ENCODE results near the gene RNF144A.

Gene RNF144A

DNA sequence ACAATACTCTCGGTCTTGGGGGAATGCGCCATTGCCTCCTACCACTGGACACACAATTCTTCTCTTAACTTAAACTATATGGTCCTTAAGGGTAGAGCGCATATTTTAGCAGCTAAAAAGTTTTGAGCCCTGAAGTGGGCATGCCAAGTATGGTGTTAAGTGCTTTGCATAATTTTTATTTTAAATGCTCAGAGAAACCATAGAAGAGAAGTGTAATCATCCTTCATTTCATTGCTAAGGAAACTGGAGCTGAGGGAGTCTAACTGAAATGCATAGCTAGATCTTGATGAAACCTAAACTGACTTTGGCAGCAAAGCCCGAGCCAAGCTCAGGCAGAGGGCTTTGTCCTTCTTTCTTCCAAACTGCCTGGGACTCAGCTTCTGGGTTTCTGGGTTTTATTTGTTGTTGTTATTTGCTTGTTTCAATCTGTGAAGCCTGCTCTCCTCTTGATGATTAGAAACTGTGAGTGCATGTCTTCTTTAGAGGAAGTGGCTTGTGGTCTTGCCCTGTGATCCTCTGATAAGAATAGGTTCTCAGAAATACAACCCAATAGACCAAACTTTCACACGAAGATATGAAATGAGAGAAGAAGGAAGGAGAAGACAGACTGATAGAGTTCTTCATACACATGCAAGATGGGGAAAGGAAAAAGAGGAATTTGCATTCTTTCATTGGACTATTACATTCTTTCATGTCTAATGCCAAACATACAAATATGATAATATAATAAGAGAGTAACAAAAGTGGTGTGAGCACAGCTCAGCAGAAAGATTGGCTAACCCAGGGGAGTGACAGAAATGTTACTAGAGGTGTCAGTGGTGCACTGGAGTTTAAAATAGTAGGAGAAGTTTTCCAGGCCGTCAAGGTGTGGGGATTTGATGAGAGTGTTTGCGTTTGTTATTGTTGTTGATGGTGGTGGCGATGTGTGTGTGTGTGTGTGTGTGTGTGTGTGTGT, 7.5 kb upstream of the RNF144A start:
- no peak for DNase-seq

DNA sequence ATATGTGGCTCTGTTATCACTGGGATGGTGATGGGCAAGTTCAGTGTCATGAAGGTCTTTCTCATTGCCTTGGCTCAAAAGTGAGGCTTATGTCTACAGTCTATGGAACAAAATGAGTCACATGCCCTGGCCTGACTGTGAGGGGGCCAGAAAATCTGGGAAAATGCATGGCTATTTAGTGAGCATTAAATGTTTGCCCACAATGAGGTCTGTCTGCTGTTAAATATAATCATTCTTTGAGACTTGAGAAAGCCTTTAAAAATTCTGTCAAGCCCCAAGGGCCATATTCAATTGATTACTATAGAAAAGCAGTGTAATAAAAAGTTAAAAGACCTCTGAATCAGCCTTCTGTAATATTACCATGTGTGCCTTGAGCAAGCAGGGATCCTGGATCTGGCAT, 5.5 kb upstream of the RNF144A start:
- no peak for DNase-seq

DNA sequence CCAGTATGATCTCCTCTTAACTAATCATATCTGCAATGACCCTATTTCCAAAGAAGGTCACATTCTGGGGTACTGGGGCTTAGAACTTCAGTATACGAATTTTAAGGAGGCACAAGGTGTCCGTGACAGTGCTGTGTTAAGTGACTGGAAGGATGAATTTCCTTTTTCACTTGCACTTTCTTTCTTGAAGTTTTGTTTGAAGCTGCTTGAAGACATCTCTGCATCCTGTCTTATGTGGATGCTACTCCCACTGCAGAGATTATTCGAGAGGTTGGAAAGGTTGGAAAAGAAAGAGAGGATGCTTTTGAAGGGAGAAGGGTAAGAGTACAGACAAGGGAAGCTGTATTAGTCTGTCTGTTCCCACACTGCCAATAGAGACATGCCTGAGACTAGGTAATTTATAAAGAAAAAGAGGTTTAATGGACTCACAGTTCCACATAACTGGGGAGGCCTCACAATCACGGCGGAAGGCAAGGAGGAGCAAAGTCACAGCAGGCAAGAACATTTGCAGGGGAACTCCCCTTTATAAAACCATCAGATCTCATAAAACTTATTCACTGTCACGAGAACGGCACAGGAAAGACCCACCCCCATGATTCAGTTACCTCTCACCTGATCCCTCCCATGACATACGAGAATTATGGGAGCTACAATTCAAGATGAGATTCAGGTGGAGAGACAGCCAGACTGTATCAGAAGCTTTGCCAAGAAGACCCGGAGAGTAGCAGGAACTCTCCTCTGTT, 3.6 kb upstream of the RNF144A start:
- DNase-seq, result no peak

DNA sequence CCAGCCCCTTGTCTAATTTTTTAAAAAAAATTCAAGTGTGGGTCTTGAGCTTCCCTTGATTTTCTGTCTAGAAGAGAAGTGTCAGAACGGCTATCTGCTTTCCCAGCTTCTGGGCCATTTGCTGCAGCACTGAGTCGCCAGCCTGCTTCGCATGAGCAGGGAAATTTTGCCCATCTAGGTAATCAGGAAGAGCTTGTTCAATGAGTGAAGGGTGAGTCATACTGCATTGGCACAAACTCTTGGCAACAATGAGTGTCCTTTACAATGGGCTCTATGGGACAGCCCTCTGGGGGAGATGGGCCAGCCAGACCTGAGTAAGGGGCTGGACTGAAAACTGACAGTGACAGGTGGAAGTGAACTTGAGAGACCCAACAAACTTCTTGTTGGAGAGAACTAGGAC, 2.4 kb upstream of the RNF144A start:
- DNase-seq, result no peak

DNA sequence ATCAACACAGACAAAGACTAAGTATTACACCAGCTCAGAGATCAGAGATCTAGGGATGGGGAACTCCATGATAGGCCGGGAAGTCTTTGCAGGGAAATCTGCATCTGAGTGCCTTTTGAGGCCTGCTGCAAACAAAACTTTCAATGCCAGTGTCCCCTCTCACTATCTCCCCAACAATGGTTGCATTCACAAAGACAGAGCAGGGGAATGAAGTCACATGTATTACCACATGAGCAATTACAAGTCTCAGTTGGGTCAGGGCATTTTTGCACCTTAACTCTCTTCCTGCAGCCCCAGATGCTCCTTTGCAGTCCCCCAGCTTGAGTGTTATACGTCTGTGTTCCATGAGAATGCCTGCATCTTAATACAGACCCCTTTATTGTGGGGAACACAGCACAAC, 1.8 kb upstream of the RNF144A start:
- no peak for DNase-seq

DNA sequence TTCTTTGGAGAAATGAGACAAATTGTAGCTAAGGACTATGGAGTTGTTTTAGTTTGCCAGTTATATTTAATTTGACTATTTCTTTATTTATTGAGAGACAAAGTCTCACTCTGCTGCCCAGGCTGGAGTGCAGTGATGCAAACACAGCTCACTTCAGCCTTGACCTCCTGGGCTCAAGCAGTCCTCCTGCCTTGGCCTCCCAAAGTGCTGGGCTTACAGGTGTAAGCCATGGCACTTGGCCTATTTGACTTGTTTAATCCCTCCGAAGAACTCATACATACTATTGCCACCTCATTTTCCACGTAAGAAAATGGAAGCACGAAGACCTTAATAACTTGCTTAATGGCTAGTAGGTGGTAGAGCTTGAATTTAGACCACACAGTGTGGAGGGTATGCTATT, 988 bp upstream of the RNF144A start:
- no peak for DNase-seq

DNA sequence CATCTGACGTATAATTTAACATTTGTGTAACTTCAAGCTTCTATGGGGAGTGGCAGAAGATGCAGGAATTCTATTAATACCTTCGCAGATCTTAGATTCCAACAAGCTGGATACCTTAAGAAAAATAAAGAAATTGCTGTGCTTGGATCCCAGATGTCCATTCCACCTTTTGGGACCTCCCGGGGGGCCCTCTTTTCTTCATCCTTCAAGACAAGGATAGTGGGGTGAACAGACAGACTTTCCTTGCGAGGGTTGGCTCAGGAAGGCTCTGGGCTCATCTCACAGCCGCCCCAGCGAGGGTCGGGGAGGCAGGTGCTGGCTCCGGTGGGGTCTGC, 509 bp upstream of the RNF144A start:
- no peak for DNase-seq

DNA sequence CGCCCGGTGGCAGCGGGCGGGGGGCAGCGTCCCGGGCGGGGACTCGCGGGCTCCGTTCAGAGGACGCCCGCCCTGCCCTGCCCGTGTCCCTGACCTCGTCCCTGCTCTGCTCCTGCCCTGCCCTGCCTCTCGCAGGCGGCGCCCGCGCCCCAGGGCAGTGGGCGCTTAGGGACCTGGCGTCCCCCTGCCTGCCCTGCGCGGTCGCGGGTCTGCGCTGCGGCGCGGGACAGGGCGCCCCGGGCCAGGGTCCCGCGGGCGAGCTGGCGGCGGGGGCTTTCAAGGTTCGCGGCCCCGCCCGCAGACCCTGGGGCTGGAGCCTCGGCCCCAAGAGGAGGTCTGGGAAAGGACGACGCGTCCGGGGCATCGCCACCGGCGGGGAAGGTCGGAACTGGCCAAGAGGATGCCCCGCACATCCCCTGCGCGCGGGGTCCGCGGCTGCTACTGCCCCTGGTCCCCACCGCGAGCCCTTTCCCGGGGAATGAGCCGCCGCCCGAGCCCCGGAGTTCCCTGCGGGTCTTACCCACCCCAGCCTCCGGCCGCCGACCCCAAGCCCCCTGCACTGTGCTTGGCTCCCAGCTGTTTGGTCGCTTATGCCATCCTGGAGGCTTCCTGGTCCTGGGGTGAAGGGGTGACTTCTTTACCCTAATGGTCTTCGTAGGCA, 679 bp downstream of the RNF144A start:
- DNase-seq, result no peak

DNA sequence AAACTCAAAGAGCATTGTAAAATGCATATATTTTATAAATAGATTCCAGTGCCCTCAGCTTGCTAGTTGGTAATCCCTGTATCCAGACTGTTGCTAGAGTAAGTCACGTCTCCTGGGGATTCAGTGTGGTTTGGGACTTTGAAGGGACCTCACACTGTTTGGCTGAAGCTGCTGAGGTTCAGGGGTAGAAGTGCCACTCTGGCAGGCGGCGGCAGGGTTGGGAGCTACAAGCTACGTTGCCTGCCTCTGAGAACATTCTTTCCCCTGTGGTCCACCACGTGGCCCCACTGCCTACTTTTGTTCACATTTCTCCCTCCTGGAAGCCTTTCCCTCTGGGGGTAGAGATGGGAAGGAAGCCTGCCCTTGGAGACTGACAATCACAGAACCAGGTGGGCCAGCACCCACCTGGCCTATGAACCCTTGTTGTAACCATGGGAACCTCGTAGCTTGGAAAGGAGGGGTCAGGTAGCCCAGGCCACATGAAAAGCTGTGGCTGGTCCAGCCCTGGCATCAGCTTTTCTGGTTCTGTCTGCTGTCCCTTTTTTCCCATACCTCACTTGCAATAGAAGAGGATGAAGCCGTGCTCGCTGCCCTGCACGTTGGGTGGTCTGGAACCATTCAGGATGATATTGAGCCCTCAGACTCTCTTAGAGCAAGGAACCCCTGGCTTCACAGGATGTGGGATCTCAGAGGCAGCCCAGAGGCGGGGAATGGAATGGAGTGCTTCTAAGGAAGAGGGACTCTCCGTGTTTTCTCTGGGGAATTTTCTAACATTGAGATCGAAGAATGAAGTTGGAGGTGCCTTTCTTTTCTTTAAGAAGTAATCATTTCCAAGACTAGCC, 2.9 kb downstream of the RNF144A start:
- DNase-seq, result no peak

DNA sequence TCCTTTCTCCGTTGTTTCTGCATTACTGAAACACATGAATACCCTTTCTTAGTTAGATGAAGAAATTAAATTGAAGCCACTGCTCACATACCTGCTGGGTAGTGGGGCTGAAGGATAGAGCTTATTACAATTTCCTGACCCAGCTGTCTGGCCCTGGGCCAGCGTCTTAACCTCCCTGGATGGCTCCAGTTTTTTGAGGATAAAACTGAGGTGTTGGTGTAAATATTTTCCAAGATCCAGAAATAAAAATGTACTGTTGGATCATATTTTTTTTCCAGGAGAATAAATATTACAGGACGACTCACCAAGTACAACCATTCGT, 3.5 kb downstream of the RNF144A start:
- DNase-seq, result no peak

DNA sequence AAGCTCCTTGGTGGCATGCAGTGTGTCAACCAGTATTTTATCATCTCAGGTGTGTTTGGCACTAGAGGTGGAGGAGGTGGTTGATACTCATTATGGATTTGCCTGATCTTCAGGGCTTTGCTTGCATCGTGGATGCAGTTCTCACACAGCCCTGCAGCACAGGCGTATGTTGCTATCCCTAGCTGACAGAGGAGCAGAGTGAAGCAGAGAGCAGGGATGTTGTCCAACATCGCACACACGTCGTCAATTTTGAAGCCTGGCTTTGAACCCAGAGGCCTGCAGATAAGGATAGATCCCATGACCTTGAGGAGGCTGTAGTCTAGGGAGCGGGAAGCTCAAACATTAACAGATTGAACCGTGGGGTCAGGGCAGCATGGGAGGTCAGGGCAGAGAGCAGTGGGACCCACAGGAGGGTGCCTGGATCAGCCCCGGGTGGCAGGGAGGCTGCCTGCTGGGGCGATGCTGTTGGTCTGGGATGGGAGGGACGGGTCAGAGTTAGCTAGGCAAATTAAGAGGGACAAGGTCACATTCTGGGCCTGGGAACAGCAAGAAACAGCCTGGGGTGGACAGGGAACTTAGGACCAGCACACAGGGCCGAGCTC, 4.2 kb downstream of the RNF144A start:
- DNase-seq, result no peak

DNA sequence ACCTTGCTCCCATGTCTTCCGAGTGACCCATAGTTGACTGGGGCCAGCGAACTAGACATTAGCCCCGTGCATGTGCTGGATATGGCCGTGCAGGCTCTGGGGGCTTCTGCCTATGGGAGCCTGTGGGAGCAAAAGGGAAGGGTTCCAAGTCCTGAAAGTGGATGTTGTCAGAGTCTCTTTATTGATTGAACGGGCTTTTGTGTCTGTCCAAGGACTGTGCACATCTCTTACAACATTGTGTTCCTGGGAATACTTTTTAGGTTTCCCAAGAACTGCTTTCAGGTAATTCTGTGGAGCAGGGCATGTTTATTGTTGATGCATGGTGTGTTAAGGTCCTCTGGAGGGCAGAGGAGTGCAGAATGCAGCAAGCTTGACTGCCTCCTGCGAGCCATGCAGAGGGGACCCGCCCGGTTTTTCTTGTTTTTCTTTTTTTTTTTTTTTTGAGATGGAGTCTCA, 5.0 kb downstream of the RNF144A start:
- no peak for DNase-seq

DNA sequence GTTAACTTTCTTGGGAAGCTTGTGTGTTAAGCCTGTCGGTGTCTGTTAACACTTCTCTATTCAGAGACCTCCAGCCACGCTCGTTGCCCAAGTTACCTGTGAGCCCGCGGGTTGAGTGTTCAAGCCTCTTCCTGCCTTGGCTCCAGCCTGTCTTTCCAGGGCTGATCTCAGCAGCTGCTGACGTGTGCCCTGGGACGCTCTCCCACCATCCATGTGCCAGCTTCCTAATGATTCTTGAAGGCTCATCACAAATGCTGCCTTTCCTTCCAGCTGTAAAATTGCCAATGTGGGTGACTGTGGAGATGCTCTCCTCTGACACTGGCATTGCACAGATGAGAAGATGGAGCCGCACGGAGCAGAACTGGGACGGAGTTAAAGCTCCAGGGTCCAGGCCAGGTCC, 6.1 kb downstream of the RNF144A start:
- no peak for DNase-seq

DNA sequence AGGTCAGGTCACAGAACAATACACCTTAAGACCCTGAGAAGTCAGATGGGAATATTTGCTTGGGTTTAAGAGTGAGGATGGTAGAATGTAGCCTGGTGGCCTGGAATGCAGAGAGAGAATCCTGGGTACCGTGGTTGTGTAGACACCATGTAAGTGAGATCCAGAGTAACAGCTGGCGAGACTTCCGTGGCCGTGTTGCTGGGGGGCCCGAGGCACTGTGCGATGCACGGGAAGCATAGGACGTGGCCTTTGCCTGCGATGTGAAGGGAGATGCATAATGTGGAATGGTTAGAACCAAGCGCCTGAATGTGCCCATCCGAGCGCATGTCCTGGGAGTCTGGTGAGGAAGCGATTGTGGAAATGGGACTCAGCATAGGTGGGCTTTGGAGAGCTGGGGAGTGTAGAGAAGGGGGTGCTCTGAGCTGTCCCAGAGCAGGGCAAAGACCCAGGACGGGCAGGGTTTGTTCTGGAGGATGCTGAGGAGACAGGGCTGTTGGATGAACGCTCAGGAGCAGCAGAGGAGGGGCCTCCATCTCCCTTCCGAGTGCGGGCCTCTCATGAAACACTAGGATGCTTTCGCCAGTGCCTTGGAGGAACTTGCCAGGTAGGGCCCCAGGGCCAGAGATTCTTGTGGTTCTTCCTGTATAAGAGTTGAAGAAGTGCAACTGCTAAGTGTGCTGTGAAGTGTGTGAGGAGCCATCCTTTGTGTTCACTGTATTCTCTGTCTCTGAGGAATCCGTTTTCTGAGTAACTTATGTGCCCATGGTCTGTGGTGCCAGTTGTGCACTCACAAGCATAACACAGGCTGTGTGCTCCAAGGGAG, 7.1 kb downstream of the RNF144A start:
- DNase-seq, result no peak

DNA sequence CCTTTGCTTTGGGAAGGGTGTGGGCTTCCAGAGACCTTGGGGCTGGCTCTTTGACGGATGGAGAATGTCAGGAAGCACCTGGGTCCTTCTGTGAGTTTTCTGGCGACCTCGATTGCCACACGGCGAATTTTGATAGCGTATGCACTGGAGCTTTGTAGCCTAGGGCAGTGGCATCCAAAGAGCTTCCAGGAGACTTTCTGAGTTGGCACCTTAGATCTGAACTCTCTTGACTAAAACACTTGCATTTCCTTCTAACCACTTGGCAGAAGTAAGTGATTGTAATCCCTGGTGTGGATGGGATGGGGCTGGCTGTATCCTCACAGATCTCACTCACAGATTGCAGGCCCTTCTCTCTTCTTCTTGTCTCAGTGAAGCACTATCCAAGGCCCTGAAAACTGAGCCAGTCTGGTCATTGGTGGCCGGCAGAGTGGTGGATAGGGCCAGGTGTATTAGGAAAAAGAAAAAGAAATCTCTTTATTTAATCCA, 7.8 kb downstream of the RNF144A start:
- no peak for DNase-seq

DNA sequence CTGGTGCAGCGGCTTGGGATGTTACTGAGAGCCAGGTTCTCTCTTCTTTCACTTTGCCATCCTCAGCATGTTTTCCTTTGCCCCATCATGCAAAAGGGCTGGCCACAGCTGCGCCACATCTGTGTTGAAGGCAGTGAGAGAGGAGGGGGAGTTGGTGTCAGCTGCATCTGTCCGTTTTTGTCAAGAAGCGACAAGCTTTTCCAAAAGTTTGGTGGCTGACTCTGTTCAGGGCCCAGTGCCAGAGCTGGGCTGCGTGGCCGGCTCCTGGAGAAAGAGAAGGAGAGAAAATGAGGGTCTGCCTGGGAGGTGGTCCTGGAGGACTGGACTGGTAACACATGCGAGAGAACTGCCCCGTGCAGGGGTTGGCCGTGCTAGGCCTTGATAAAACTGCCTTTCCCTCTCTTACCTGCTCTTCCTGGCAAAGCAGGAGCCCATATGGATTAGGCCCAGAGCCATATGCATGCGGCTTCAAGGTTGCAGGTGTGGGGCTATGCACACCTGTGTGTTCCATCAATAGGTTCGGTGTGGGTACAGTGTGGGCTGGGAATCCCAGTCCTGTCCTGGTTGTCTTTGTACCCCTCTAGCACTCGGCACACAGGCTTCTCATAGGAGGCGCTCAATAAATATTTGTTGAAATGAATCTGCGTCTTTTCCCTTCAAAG, 9.0 kb downstream of the RNF144A start:
- no peak for DNase-seq

DNA sequence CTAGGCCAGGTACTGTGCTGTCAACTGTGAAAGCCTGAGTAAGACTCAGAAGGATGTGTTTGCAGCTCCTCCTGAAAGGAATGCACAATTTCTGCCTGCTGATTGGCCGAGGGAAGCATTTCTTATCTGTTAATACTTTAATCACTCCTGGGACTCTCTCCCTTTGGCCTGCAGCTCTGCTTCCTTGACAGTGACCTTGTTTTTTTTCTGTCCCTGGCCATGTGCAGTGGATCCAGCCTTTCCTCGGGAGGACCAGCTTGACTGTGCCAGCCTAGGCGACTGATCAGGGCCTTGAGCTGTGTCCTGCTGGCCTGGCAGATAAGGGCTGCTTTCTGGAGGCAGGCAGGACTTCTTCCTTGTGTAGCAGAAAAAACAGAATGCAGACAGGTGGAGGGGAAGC, 10.0 kb downstream of the RNF144A start:
- no peak for DNase-seq

DNA sequence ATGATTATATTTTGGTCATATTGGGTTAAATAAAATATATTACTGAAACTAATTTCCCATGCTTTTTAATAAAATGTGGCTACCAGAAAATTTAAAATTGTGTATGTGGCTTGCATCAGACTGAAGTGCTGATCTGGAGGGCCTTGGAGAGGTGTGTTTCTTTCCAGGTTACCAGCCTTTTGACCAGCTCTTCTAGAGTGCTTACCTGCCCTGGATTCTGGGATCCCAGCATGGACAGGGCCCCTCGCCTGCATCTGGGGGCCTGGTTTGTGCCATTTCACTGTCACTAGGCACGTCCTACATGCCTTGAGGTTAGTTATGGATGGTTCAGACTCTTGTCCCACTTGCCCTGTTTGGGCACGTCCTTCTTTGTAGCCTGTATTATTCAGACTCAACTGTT, 10.5 kb downstream of the RNF144A start:
- no peak for DNase-seq

DNA sequence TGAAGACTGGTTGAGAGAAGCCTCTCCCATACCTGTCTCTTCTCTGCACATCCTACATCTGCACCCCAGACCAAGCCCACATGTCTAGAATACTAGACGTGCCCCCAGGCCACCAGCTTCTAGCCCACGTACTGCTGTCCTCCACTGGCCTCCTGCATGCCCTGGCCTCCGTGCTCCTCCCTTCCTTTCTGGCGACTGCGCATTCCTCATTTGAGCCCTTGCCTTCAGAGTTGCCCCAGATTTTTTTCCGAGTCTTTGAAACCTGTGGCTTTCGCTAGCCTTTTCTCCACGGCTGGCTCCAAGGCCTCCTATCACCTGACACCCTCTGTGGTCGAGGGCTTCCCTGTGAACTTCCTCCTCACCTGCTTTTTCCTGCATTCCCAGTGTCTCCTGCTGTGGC, 11.2 kb downstream of the RNF144A start:
- no peak for DNase-seq

DNA sequence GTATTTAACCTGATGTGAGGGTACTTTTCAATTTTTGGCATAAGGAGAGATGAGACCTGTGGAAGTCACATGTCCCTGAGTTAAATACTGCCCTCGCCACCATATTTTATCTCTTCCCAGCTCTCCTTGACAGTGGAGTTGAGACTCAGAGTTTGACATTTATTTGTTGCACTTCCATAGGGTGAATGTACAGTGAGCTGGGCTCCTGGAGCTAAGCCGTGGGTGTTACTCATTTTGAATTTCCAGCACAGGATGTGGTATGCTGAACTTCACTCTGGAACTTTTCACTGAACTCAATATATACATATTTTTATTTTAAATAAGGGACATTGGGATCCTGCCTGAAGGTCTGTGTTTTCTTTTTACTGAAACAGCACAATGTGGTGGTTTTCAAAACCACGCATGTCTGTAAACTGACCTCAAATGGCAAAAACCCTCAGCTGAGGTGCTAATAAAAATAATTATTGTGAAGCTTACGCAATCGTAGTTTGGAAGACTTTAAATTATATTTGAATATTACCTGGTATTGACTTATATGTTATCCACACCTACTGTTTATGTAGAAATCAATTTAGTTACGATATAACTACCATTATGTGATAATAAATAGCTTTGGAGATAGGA, 12.1 kb downstream of the RNF144A start:
- no peak for DNase-seq

Measured in NCI-H526 treated with DMSO at 0.1 percent for 48 hours (cell line).